Gastroesophageal sphincter (tissue), 4 donors: Measurements from ENCODE around the gene TMEM170B. TPM values are rescaled to one million over a fixed set of nuclear protein-coding genes. Genes with fewer than 3 reads are reported as not detected.

Experiments
- ATAC-seq: fragments of 150-250 bp; one replicate; pipeline ENCODE4 v1.9.1; 2016; ENCODE audit warnings: mild to moderate bottlenecking, moderate library complexity
- H3K27ac ChIP-seq, 4 donors: fragments of 200-600 bp; sonication (generic) in 3 of 4; 1 replicate in 3 of 4; 2 replicates in 1 of 4; pipeline ENCODE4 v1.5.1; 2016 to 2019
- H3K27me3 ChIP-seq: fragments of 200-600 bp; sonication (generic); one replicate; pipeline ENCODE4 v1.5.1; 2019
- H3K36me3 ChIP-seq, 2 donors: fragments of 200-600 bp; sonication (generic); one replicate each; pipeline ENCODE4 v1.5.1; 2019; ENCODE audit warnings: control low read depth in 1 of 2
- H3K4me1 ChIP-seq, 3 donors: fragments of 200-600 bp; sonication (generic); 1 replicate in 2 of 3; 2 replicates in 1 of 3; pipeline ENCODE4 v1.5.1; 2016 to 2019; ENCODE audit warnings: control low read depth in 2 of 3
- H3K4me3 ChIP-seq, 2 donors: fragments of 200-600 bp; sonication (generic); one replicate each; pipeline ENCODE4 v1.5.1; 2019; ENCODE audit warnings: mild to moderate bottlenecking in 1 of 2, moderate library complexity in 1 of 2
- H3K9me3 ChIP-seq, 3 donors: fragments of 200-600 bp; sonication (generic); one replicate each; pipeline ENCODE4 v1.5.1; 2017 to 2019; ENCODE audit warnings: control low read depth in 2 of 3
- EP300 ChIP-seq: sonication (generic); formaldehyde crosslinking; IDR thresholded peaks from one replicate; pipeline ENCODE4 v1.6.1; 2017; ENCODE audit warnings: antibody characterized with exemption, mild to moderate bottlenecking
- POLR2A ChIP-seq, 2 donors: fragments of 450-650 bp; IDR thresholded peaks; one replicate each; pipeline ENCODE4 v1.6.1; 2017; ENCODE audit warnings: antibody characterized with exemption in 2 of 2, mild to moderate bottlenecking in 2 of 2, moderate library complexity in 1 of 2
- POLR2AphosphoS5 ChIP-seq: sonication (generic); formaldehyde crosslinking; IDR thresholded peaks from one replicate; pipeline ENCODE4 v1.6.1; 2017; ENCODE audit warnings: antibody characterized with exemption
- WGBS, 2 donors: methylation state at CpG; one replicate each; pipeline ENCODE4 v1.1.5; 2018; ENCODE audit warnings: low coverage in 1 of 2; 5-methylcytosine and 5-hydroxymethylcytosine counted together
- small RNA-seq, 4 donors: library from RNA; depleted of rRNA; stranded (forward); fragments of <200 nt; gene quantifications; one replicate each; pipeline ENCODE3, GENCODE V24; 2016
- total RNA-seq, 4 donors: library from RNA; depleted of rRNA; stranded (reverse); fragments of >200 nt; gene quantifications; one replicate each; pipeline ENCODE4 v1.1.0, GENCODE V29; 2016
- TF ChIP-seq, protein P1 (sequence below), 4 experiments: fragments of 200-600 bp in 2 of 4; fragments of 450-650 bp in 2 of 4; sonication (generic) in 1 of 4; IDR thresholded peaks; one replicate each; pipeline ENCODE4 v1.5.1; 2017 to 2019; ENCODE audit warnings: antibody characterized with exemption in 4 of 4, mild to moderate bottlenecking in 2 of 4, moderate library complexity in 2 of 4

Gene TMEM170B
- total RNA-seq, 4 donors from 2014 or later: 8.0 to 8.6 (median 8.3) TPM

DNA sequence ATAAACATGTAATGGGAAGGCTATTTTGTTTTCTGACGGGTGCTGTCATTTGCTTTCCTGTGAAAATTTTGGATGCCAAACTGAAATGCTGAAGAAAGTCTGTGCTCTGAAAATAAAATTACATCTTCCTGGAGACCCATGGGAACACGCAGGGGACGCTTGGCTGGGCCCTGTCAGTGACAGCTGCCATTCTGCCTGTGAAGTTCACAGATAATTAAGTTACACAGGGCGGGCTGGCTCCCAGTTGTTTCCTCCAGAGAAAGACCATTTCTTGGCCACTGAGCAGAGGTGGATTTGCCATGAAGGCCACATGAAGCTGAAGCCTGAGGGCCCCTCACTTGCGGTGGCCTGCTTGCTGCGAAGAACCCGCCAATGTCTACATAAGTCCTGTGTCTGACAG lies 93.5 kb downstream of the TMEM170B start:
- no peak overlapping the region for H3K27ac ChIP-seq
- no peaks in the 10 kb centered on the region for H3K9me3 ChIP-seq
- no peaks in the 10 kb centered on the region for H3K4me1 ChIP-seq
- H3K36me3 ChIP-seq: no peaks in the 10 kb centered on the region
- no peak for ATAC-seq
- 68% methylated on average over 4 of the region's 7 CpGs; no CpG with 5 or more reads in 1 of the 2 donors for WGBS, 2 donors
- H3K27me3 ChIP-seq: peaks cover 4% of the 10 kb centered on the region
- H3K4me3 ChIP-seq: no peak overlapping the region
- TF ChIP-seq, protein P1, sequence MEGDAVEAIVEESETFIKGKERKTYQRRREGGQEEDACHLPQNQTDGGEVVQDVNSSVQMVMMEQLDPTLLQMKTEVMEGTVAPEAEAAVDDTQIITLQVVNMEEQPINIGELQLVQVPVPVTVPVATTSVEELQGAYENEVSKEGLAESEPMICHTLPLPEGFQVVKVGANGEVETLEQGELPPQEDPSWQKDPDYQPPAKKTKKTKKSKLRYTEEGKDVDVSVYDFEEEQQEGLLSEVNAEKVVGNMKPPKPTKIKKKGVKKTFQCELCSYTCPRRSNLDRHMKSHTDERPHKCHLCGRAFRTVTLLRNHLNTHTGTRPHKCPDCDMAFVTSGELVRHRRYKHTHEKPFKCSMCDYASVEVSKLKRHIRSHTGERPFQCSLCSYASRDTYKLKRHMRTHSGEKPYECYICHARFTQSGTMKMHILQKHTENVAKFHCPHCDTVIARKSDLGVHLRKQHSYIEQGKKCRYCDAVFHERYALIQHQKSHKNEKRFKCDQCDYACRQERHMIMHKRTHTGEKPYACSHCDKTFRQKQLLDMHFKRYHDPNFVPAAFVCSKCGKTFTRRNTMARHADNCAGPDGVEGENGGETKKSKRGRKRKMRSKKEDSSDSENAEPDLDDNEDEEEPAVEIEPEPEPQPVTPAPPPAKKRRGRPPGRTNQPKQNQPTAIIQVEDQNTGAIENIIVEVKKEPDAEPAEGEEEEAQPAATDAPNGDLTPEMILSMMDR (IDR thresholded peaks at IDR 0.05): no peak
- TF ChIP-seq POLR2AphosphoS5: no peak
- no peak for TF ChIP-seq POLR2A (IDR thresholded peaks at IDR 0.05)
- TF ChIP-seq EP300: no peak

DNA sequence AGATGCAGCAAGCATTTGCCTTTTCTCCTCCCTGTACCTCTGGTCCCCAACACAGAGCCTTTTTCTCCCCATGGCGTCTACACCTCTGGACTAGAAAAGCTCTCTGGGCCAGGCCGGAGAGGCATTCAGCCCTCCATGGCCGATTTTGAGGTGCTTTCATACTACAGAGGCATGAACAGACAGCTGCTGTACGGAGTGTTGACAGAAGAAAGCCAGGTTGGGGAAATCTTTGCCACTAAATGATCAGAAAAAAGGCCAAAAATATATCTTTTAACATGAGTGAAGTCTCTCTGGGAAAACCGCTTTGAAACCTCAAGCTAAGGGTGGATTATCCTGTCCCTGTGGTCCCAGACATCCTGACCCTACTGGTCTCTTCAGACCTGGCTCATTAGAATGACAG lies 94.0 kb downstream of the TMEM170B start:
- H3K4me1 ChIP-seq: no peaks in the 10 kb centered on the region
- 63 to 79% methylated on average over 1 to 5 of the region's 5 CpGs for WGBS, 2 donors
- no peak overlapping the region for H3K4me3 ChIP-seq
- TF ChIP-seq POLR2A (IDR thresholded peaks at IDR 0.05): no peak
- TF ChIP-seq, protein P1 (IDR thresholded peaks at IDR 0.05): no peak
- no peak for TF ChIP-seq POLR2AphosphoS5
- TF ChIP-seq EP300: no peak
- H3K27ac ChIP-seq: no peak overlapping the region
- no peak for ATAC-seq
- H3K9me3 ChIP-seq: no peaks in the 10 kb centered on the region
- H3K36me3 ChIP-seq: no peaks in the 10 kb centered on the region
- H3K27me3 ChIP-seq: peaks cover 4% of the 10 kb centered on the region

DNA sequence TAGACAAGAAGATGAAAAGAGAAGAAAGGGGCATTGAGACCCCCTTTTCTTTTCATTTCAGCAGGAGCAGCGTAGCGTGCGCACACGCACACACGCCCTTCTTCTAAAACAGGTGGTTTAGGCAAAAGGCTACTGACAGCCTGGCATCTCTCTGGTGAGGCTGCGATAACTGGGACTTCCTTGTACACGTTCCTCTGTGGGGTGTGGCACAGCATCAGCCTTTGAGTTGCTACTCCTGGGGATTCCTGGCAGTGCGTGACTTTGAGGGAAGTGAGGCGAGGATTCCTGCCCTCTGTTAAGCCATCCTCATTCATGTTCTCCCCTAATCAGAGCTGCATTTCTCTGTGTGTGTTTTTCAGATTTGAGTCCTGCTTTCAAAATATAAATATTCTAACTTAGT lies 94.7 kb downstream of the TMEM170B start:
- H3K36me3 ChIP-seq: no peaks in the 10 kb centered on the region
- ATAC-seq: no peak
- TF ChIP-seq POLR2A (IDR thresholded peaks at IDR 0.05): no peak
- TF ChIP-seq EP300: no peak
- TF ChIP-seq, protein P1 (IDR thresholded peaks at IDR 0.05): no peak
- no peaks in the 10 kb centered on the region for H3K4me1 ChIP-seq
- H3K4me3 ChIP-seq: no peak overlapping the region
- no peak overlapping the region for H3K27ac ChIP-seq
- no peaks in the 10 kb centered on the region for H3K9me3 ChIP-seq
- H3K27me3 ChIP-seq: peaks cover 4% of the 10 kb centered on the region
- 69 to 93% methylated on average over 5 to 7 of the region's 9 CpGs for WGBS, 2 donors

DNA sequence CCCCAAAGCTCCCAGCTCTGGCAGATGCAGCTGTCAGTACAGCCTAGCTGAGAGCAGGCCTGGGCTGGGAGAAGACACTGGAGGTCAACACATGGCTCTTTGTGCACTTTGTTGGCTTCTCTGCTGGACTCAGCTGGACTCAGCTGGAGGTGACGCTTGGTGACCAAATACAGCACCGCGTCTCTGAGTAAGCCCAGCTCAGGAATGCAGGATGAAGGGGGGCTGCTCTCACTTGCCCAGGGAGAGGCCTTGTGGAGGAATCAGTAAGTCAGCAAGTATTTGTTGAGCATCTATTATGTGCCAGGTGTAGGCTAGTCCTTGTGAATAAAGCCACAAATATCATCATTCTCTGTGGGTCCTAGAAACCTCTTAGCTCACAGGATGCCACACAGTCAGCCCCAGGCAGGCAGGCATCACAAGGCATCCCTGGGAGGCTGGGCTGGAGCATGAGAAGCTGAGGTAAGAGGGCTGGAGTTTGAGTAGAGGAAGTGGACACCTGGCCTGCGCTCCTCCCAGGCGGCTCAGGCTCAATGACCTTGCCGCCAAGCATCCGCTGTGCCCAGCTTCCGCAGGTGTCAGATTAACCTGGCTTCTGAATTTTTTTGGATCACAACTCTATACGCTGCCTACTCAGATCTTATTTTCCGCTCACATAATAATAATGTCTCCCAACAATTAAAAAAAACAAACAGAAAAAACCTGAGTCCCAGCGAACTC lies 95.4 kb downstream of the TMEM170B start:
- Histone ChIP-seq H3K27ac (no peak overlapping the region), H3K27me3 (peaks cover 4% of the 10 kb centered on the region), H3K9me3 (no peaks in the 10 kb centered on the region), H3K36me3 (no peaks in the 10 kb centered on the region), H3K4me3 (no peak overlapping the region), H3K4me1 (no peaks in the 10 kb centered on the region)
- TF ChIP-seq EP300 (no peak), POLR2A (IDR thresholded peaks at IDR 0.05) (no peak), POLR2AphosphoS5 (no peak)
- TF ChIP-seq, protein P1 (IDR thresholded peaks at IDR 0.05): no peak
- ATAC-seq: no peak
- 98 to 100% methylated on average over 6 to 7 of the region's 11 CpGs for WGBS, 2 donors

Small RNA genes lying within 50 kb of the gene (small RNA-seq; reads per million reads assigned to genes)
- gene RNU1-64P: 0 reads per million in 4 donors

Other genes with a start within 250 kb of the TMEM170B start
- under 1 TPM in 3 of 4 donors, not detected in 1; 0.23 to 0.72 (median 0.67) TPM for gene ADTRP, start 241.1 kb downstream of the TMEM170B start, total RNA-seq